ENCODE data around the gene RMI1.

The RMI1 gene

DNA sequence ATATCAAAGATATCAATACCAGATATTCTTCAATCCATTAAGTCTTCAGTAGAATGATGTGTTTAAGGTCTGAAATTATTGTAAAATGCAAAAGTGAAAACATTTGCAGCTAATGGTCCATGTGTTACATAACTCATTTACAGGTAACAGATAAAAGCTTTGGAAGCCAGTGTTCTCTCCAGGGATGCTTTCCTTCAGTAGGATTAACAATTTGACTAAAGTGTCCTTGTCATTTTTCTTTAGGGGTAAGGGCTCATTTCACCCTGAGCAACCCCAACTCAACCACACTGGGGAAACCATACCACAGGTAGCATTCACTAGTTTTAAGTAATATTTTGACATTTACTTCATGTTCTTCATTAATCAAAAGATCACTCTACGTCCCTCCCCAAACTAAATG lies 13.5 kb upstream of the RMI1 start:
- no peak for DNase-seq (ENCODE audit: low read depth, low spot score)

DNA sequence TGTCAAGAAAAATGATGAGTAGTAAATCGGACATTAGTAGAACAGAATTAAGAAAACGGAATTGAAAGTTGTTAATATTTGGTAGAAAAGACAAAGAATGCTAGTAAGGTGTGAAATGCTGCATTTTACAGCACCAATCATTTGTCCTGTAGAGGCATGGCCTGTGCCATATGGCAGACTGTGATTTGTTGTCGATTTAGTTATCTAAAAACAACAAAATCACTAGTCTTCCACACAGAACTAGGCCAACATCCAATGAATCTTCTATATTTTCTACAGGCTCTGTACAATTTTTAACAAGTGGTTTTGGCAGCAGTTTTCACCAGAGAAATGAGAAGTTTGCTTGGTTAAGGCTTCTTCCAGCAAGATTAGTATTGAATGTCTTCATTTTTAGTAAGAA lies 11.0 kb upstream of the RMI1 start:
- DNase-seq (ENCODE audit: low read depth, low spot score): no peak

DNA sequence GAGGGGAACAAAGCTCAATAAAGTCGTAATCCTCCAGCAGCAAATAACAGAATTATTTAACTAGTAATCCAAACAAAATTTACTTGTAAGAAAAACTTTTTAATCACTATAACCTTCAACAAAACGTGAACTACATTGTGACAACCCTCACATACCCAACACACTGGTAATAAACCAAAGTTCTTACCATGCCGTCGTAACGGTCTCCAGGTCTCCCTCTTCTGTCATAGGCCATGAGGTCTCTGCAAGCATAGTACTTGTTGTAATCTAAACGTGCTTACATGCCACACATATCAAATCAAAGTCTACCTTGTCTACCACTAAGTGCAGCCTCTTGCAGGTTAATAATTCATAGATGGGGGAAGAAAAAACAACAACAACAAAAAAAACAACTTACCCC lies 9.1 kb upstream of the RMI1 start:
- no peak for DNase-seq (ENCODE audit: low read depth, low spot score)

DNA sequence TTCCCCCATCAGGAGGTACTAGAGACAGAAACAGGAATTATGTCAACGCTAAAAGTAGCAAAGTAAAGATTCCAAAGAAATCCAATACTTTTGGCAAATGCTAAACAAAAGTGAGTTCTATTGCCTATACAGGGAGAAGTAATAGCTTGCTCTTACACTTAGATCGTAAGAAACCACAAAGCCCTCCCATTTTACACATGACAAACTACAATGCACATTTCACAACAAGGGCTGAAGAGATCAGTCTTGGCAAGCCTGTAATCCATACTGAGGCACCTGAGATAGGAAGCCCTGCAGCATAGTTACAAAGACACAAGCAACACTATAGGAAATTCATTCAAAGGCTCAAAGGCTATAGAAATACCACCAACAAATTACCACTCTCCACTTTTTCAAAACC lies 8.3 kb upstream of the RMI1 start:
- DNase-seq (ENCODE audit: low read depth, low spot score): no peak

DNA sequence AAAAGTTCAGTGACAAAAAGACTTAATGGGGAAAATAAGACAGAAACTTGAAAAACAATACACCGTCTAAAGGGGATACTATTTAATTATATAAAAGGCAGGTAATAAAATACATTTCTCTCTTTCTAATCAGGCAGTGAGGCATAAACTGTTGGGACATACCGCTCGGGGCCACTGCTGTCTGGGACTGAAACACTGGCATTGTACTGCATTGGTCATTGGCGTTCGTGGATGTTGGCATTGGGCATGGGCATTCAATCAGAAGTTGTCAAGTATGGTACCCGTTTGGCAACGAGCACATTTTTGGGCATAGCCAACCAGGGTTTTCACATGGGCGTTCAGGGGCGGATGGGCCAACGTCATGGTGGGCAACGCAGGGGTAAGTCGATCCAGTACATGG lies 5.3 kb upstream of the RMI1 start:
- no peak for DNase-seq (ENCODE audit: low read depth, low spot score)

DNA sequence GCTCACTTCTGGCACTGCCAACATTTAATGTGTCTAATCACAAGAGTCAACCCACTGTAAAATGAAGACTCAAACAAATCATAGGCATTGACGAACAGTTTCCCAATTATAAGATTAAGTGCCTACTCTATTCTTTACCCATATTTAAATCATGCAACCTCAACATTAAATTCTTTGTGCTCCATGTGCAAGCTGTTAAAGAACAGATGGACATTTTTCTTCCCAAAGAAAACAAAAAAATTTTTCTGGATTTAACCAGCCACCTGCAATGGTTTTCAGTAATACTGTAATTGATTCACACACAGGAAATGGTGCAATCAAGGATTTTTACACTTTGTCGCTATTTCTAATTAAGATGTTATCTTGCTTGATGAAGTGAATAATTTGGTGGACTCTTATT lies 4.2 kb upstream of the RMI1 start:
- no peak for DNase-seq (ENCODE audit: low read depth, low spot score)

DNA sequence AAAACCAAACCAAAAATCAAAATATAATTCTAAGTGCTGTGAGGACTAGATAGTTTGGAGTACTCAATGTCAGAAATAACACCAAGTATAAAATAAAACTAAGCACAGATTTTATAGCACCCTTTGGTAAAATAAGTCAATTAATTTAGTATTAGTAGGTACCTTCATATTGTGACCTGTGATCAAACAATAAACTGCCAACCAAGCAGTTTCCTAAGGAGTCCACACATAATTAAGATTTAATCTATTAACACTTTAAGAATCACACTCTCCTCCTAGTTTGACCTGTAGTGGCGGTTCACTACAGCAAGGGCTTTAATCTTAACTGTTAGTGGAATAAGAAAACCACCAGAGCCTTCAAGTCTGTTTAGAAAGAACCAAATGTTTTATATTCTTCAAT lies 3.4 kb upstream of the RMI1 start:
- DNase-seq (ENCODE audit: low read depth, low spot score): no peak

DNA sequence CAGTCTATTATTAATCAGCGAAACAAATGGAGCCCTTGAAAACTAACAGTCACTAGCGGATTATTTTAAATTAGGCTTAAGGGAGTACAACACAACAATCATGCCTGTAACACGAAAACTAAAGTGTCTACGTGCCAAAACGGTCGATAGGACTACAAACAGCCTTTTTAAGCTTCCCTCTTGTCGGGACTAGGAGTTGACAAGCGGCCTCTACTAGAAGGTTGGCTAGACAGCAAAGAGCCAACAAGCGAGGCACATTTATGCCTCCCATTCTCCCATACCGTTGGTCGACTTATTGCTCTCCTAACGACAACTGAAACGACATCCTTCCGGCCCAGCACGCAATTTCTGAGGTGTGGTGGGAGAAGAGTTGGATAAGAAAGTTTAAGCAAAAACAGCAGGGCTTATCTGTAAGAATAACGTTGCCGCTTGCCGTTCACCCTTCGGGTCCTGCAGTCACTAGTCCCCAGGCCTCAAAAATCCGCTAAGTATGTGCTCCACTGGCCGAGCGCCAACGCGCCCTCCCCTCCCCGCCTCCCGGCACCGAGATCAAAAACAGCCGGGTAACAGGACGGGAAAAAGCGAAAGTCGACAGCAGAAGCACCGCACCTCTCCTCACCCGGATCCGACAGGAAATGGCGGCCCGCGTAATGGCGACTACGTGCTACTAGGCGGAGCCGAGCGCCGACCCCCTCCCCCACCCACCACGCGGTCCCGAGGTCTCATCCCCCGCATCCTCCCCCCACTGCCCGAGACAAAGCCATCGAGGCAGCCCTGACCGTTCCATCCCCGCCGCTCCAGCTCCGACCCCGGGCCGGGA lies 1.4 kb upstream of the RMI1 start:
- no peak for DNase-seq (ENCODE audit: low read depth, low spot score)

DNA sequence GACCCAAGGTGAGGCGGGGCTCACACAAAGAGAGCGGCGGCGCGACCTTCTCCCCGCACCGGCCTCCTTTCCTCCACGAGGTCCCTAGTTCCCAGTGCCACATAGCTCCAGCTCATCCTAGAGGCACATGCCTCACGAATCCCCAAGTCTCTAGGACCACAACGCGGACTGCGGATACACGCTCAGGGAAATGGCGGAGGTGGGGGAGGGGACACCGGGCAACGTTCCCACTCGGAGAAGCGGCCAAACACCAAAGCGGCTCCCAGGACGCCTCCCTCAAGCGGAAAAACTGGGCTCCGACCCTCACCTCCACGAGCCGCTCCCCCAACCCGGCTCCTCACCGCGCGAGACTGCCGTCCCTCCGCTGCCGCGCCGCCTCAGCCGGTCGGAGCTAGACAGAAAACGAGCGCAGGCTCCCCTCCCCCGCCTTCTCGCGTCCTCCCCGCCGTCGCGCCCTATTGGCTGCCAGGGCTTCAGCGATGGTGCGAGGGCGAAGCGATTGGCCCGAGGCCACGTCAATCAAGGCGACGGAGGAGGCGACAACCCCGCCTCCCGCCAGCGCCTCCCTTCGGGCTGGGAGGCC lies 702 bp upstream of the RMI1 start, which contains the start of gene HNRNPK:
HNRNPK (minus strand) TSS at position 404 of the 583 bp plus-strand sequence. CDS start 1,963 bp downstream, outside the sequence.
- peak; percentile 95 for DNase-seq (ENCODE audit: low read depth, low spot score)

DNA sequence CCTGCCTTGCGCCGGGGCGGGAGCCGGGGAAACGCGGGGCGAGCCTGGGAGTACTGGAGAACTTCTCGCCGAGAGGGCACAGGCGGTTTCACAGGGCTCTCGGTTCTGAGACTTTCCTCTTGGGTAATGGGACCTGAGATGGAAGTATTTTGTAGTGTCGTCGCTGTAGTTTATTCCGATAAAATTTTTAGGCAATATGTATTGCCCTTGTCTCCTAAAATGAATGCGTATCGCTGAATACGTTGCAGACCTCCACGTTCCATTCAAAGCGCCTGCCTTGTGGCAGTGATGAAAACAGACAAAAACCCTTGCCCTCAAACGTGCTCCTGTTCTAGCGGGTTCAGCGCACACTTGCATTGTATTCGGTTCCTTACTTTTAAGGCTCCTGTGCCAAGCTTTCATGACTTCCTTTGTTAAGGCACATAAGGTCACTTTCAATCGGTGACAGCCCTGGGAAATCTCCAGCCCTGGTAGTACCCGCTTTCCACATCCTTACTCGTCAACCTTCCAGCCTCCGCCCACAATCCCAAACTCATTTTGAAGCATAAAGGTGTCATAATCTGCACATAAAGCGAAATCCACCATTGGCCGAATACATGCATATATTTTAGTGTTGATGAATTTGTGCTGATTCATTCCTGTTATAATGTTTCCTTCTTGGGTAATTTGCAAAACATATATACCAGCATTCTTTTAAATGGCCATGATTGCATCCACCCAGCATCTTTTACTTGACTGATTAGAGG lies 694 bp downstream of the RMI1 start:
- no peak for DNase-seq (ENCODE audit: low read depth, low spot score)

DNA sequence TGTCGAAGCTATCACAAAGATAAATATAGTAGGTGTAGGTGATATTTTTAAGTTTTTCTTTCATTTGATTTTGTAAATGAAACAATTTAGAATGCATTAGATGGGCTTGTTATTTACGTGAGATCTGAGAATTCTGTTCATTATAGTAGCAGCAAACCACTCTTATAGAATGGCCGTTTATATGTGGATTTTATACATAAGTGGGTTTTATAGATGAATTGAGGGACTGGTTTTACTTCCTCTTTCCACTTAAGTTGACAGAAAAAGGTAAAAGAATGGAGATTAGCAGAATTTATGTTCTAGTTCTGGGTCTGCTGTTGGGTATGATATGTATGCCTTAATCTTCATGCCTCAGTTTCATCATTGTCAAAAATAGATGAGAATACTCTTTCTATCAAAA lies 5.6 kb downstream of the RMI1 start:
- DNase-seq (ENCODE audit: low read depth, low spot score): no peak

DNA sequence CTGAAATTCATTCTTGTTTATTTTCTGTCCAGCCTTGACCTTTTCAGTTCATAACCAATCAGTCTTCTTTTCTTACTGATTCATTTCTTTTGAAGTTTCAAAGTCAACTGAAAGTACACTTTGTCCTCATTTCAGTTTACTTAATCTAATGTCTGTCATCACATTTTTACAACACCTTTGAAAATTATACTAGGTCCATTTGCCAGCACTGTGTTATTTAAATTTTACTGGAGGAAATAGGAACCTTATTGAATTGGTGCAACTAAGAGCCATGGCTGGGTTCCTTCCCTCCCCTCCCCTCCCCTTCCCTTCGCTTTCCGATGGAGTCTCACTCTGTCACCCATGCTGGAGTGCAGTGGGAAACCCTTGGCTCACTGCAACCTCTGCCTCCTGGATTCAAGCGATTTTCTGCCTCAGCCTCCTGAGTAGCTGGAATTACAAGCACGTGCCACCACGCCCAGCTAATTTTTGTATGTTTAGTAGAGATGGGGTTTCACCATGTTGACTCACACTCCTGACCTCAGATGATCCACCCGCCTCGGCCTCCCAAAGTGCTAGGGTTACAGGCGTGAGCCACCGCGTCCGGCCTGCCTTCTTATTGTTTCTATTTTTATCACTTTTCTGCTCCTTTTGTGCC lies 6.3 kb downstream of the RMI1 start:
- no peak for DNase-seq (ENCODE audit: low read depth, low spot score)

DNA sequence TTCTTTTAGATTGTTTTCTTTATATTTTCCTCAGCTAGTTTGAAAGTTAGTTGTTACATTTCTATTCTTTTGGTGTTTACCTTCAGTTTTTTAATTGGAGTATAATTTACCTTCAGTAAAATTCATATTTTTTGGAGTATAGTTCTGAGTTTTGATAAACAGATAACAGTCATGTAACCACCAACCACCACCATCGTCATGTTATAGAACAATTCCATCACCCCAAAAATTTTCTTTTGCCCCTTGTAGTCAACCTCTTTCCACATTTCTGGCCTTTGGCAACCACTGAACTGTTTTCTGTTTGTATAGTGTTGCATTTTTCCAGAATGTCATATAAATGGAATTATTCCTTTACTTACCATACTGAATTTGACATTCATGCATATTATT lies 6.8 kb downstream of the RMI1 start:
- no peak for DNase-seq (ENCODE audit: low read depth, low spot score)

DNA sequence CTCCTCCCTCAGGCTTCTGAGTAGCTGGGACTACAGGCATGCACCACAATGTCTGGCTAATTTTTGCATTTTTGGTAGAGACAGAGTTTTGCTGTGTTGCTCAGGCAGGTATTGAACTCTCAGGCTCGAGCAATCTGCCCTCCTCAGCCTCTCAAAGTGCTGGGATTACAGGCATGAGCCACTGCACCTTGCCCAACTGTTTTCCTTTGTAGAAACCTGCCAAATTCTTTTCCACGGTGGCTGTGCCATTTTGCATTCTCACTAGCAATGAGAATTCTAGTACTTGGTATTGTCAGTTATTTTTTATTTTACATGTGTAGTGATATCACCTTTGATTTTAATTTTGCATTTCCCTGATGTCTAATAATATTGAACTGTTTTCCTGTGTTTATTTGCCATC lies 7.8 kb downstream of the RMI1 start:
- no peak for DNase-seq (ENCODE audit: low read depth, low spot score)

DNA sequence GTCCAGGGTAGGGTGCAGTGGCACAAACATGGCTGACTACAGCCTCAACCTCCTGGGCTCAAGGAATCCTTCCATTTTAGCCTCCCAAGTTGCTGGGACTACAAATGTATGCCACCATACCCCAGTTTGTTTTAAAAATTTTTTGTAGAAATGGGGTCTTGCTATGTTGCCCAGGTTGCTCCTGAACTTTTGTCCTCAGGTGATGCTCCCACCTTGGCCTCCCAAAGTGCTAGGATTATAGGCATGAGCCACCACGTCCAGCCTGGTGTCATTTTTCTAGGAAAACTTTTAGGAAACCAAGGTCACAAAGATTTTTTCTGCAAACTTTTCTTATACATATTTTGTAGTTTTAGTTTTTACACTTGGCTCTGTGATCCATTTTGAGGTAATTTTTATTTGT lies 10.8 kb downstream of the RMI1 start:
- DNase-seq (ENCODE audit: low read depth, low spot score): no peak

DNA sequence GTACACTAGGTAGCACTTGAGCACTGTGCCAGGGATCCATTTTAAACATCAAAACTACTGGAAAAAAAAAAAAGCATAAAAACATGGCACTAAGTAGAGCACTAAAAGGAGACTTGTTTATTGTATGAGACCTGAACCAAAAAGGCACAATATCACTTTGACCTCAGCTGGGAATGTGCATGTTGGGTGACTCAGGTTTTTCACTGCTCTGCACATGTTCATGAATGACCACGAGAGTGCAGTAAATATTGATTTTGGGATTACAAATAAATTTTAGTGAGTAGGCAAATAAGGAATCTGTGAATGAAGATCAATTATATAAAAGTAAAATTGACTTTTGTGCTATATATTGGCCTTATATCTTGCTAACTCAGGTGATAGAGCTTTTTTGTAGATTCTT lies 11.8 kb downstream of the RMI1 start:
- DNase-seq (ENCODE audit: low read depth, low spot score): no peak

DNA sequence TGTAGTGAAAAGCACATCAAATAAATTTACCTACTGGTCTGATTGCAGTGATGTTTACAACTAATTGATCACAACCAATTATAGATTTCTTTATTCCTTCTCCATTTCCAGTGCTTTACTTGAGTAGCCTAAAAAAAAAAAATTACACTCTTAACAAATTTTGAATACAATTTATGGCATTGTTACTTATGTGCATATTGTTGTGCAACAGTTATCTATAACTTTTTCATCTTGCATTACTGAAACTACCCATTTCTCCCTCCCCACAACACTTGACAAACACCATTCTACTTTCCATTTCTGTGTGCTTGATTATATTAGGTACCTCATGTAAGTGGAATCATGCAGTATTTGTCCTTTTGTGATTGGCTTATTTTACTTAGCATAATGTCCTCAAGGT lies 12.3 kb downstream of the RMI1 start:
- DNase-seq (ENCODE audit: low read depth, low spot score): no peak

DNA sequence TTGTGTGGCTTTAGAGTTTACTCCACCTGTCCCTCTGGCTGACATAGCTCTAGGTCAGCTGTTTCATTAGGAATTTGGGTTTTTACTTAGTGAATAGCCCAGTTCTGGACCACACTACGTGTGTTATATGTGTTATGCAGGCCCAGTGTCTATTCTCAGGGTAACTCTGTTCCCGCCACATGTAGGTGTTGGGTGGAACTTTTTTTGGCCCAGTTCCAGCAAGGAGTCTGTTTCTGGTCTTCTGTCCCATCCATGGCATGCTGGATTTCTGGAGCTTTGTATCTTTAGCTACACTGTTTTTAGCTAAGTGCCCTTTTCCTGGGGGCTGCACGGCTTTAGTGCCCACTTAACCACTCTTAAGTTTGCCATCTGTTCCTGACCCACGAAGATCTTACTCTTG lies 15.5 kb downstream of the RMI1 start:
- DNase-seq (ENCODE audit: low read depth, low spot score): no peak

DNA sequence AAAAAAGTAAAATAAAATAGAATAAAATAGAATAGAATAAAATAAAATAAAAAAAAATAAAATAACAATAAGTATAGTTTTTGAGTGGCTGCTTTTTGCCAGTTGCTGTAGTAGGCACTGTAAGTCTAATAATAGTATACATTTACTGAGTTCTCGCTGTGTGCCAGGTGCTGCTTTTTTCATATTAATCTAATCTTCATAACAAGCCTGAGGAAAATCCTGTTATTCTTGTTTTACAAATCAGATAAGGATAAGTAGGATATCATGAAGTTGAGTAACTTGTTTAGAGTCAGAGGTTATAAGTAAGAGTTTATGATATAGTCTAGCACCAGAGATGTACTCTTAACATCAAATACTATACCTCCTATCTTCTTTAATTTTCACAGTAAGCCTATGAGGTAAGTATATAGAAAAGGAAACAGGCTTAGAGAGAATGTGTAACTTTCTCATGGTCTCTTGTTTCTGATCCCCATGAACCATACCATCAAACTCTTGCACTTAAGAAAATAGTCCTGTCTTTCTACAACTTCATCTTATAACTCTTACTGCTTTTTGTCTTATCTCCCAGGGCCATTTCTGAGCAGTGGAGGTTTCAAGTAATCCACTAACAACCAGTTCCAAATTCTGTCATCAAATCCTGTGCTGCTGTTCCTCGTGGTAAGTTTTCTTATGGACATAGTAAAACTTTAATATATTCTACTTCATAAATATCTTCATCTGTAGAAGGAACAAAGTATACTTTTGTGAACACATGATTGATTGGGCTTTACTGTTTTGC lies 18.7 kb downstream of the RMI1 start:
- DNase-seq (ENCODE audit: low read depth, low spot score): no peak

DNA sequence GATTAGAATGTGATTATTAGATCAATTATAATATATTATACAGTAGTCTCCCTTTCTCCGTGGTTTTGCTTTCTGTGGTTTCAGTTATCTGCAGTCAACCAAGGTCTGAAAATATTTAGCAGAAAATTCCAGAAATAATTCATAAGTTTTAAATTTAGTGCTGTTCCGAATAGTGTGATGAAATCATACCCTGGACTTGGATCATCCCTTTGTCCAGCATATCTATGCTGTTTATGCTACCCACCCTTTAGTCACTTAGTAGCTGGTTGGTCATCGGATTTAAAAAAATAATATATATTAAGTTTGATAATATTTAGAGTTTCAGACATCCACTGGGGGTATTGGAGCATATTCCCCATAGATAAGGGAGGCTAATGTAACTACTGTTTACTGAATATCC lies 19.6 kb downstream of the RMI1 start:
- no peak for DNase-seq (ENCODE audit: low read depth, low spot score)

DNA sequence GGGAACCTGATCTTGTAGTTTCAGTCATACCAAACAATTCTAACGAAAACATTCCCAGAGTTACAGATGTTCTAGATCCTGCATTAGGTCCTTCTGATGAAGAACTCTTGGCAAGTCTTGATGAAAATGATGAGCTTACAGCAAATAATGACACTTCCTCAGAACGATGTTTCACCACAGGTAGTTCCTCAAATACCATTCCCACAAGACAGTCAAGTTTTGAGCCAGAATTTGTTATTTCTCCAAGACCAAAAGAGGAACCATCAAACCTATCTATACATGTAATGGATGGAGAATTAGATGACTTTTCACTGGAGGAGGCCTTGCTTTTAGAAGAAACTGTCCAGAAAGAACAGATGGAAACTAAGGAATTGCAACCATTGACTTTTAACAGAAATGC lies 21.0 kb downstream of the RMI1 start:
- no peak for DNase-seq (ENCODE audit: low read depth, low spot score)

DNA sequence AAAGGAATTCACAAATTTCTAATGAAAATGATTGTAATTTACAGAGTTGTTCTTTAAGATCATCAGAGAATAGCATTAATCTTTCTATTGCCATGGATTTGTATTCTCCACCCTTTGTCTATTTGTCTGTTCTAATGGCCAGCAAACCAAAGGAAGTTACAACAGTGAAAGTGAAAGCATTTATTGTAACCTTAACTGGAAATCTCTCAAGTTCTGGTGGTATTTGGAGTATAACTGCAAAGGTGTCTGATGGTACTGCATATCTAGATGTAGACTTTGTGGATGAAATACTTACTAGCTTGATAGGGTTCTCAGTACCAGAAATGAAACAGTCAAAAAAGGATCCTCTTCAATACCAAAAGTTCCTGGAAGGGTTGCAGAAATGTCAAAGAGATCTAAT lies 21.7 kb downstream of the RMI1 start:
- DNase-seq (ENCODE audit: low read depth, low spot score): no peak
